NCI-H226 (cell line): ENCODE measurements around the gene BAZ1A.

Source experiments
- DNase-seq: peaks from one replicate; pipeline ENCODE4 v3.0.0-alpha.2; 2015

Gene BAZ1A, protein sequence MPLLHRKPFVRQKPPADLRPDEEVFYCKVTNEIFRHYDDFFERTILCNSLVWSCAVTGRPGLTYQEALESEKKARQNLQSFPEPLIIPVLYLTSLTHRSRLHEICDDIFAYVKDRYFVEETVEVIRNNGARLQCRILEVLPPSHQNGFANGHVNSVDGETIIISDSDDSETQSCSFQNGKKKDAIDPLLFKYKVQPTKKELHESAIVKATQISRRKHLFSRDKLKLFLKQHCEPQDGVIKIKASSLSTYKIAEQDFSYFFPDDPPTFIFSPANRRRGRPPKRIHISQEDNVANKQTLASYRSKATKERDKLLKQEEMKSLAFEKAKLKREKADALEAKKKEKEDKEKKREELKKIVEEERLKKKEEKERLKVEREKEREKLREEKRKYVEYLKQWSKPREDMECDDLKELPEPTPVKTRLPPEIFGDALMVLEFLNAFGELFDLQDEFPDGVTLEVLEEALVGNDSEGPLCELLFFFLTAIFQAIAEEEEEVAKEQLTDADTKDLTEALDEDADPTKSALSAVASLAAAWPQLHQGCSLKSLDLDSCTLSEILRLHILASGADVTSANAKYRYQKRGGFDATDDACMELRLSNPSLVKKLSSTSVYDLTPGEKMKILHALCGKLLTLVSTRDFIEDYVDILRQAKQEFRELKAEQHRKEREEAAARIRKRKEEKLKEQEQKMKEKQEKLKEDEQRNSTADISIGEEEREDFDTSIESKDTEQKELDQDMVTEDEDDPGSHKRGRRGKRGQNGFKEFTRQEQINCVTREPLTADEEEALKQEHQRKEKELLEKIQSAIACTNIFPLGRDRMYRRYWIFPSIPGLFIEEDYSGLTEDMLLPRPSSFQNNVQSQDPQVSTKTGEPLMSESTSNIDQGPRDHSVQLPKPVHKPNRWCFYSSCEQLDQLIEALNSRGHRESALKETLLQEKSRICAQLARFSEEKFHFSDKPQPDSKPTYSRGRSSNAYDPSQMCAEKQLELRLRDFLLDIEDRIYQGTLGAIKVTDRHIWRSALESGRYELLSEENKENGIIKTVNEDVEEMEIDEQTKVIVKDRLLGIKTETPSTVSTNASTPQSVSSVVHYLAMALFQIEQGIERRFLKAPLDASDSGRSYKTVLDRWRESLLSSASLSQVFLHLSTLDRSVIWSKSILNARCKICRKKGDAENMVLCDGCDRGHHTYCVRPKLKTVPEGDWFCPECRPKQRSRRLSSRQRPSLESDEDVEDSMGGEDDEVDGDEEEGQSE (N-terminal part only)

DNA sequence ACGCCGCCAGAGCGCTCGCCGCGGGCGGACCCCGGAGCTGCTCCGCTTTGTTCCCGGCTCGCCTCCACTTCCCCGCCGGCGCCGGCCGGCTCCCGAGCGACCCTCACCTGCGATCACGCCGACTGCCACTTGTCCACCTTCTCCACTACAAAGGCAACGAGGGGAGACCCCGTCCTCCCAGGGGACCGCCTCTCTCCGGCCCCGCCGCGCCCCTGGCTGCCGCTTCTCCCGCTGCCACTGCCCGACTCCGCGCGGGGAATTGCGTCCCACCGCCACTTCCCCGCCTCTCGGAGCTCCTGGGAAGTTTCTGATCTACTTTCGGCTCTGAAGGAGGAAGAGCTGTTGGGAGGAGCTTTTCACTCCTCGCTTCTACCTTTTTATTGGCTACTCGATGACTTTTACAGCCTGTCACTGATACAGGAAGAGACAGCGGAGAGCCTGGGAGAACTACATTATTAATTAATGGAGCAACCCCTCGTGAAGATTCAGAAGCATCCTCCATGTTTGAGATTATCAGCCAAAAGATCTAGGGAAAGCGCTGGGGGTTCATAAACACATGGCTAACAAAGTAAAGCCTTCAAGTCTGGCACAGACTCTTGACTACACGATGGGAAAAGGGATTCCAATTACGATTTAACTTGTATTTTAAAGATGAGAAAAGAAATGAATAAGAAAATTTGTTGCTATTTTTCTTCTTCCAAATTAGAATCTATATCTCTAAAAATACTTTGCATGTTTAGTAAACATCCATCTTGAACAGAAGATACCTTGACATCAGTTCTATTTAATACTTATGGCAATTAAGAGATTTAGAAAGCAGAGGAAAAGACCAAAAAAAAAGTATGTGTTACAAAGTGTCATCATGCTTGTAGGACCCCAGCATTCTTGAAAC is at the start of gene BAZ1A:
Gene BAZ1A, minus strand, starts transcription at position 330 of the 892 bp plus-strand sequence. CDS start 756 bp downstream, outside the sequence.
- peak; percentile 89 for DNase-seq

DNA sequence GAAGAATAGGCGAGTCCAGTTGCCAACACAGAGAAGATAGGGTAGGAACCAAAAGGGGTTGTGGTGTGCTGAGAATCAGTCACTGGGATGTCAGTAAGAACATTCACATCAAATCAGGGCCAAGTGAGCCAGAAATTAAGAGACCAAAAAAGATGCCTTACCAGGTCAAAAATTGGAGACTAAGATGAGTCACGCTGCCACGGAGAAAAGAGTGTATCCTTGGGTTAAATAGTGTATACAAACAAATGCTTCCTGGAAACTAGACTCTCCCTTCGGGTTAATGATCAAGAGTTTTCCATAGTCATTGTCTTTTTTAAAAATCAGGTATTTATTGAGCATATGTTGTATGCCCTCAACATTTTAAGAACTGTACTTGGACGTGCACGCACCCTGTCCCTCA is 45.2 kb upstream of the BAZ1A start:
- no peak for DNase-seq

DNA sequence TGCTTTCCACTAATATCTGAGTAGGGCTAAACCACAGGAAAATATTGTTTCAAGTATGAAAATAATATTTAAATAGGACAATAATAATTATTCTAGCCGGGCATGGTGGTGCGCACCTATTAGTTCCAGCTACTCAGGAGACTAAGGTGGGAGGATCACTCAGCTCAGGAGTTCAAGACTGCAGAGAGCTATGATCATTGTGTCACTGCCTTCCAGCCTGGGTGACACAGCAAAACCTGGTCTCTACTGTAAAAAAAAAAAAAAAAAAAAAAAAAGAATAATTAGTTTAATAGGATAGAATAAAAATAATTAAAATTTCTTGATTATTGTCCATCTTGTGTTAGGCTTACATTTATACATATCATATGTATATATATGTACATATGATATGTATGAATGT is 38.5 kb upstream of the BAZ1A start:
- no peak for DNase-seq

DNA sequence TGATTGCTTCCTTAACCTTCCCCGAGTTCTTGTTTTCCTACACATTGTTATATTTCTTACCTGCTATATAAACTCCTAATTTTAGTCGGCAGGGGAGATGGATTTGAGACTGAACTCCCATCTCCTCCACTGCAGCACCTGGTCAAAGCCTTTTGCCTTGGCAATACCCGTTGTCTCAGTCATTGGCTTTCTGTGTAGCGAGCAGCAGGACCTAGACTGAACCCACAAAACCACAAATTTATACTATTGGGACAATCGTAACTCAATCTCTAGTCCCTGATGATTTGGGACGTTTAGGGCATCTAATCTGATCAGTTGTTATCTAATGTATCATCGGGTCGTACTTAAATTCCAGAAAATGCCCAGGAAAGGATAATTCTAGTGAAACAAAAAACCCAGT is 37.8 kb upstream of the BAZ1A start:
- DNase-seq: no peak

DNA sequence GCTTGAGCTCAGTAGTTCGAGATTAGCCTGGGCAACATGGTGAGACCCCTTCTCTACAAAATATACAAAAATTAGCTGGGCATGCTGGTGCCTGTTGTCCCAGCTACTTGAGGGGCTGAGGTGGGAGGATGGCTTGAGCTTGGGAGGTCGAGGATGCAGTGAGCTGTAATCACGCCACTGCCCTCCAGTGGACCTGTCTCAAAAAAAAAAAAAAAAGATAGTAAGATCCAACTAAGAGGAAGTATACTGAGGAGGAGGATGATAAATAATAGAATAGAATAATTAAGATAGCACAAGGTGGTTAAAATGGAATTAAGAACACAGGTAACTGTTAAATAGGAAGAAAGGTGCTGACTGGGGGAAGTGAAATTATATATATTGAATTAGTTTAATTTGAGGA is 37.0 kb upstream of the BAZ1A start:
- no peak for DNase-seq

DNA sequence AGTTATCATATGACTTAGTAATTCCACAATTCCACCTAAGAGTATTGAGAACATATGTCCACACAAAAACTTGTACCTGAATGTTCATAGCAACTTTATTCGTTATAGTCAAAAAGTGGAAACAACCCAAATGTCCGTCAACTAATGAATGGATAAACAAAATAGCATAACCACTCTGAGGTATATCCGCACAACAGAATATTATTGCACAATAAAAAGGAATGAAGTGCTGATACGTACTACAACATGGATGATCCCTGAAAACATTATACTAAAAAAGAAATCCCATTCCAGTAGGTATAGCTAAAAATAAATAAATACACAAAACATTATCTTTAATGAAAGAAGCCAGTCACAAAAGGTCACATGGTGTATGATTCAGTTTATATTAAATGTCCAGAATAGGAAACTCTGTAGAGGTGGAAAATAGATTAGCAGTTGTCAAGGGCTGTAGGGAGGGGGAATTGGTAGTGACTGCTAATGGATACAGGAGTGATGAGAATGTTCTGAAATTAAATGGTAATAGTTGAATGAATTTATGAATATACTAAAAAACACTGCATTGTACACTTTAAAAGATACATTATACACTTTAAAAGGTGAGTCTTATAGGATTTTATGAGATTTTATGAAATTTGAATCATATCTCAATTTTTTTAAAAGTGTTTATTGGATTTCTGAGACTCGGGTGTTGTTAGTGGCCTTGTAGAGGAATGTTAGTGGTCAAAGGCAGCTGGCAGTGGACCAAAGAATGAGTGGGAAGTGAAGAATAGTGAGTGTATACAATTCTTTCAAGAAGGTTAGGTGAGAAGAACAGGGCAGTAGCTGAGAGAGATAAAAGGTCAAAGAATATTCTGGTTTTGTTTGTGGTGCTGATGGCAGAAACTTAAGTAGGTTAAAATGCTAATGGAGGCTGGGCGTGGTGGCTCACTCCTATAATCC is 36.3 kb upstream of the BAZ1A start:
- DNase-seq: peak; percentile 29

DNA sequence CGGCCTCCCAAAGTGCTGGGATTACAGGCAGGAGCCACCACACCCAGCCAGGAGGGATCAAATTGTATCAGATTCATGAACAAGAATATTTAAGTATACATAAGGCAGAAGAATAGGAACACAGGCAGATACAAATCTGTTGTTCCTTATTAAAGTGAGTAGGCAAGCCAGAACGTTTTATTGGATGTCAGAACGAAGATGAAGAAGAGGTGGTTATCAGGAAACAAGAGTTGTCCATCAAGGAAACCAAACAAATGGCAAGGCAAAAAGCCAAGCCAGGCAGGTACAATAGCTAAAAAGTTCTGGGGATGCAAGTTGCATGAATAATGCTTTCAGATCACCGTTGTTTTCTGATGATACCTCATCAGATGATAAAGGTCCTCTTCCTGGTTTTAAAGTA is 31.1 kb upstream of the BAZ1A start:
- DNase-seq: no peak

DNA sequence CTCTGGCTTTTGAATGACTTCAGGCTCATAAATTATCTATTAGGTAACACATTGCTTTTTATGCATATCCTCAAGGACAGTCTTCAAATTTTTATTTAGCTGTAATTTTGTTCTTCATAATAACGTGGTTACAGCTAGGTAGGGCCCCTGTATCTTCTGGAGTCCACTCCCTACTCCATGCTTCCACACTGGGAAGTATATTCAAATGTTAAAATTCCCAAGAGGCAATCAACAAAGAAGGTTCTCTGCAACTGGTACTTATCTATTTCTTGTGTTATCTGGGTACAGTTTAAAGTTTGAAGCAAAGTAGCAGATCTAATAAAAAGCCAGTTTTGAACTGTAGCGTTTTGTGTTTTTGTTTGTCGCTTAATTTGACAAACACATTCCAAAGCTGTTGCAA is 20.1 kb upstream of the BAZ1A start:
- DNase-seq: no peak

DNA sequence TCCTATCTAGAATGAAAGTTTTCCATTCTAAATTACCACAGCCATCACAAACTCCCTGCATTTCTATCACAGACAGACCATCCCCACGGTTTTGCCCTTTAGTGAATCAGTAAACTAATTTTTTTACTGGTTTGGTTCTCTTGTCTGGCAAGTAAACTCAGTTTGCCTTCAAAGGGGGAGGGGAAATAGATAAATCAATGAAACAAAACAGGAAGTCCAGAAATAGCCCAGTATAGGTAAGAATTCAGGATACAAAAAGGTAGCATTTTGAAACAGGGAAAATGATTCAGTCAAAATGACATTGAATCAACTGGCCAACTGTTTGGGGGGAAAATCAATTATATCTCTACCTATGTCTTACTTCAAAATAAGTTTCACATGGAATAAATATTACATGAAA is 15.8 kb upstream of the BAZ1A start:
- no peak for DNase-seq

DNA sequence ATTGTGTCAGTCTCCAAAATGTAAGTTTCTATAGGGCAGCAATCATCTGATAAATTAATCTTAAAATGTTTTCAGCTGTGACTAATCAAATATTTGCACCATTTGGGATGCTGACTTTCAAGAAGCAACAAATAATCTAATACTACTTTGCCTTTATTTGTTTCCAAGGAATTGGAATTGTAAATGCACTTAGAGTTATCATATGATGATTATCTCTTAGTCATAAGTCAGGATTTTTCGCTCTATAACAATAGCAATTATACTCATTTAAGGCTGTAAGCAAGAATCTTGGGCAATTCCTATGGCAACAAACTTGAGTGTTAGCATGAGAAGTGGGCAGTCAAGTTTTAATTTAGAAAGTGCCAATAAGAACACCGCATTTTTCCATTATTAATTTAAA is 13.0 kb upstream of the BAZ1A start:
- DNase-seq: no peak

DNA sequence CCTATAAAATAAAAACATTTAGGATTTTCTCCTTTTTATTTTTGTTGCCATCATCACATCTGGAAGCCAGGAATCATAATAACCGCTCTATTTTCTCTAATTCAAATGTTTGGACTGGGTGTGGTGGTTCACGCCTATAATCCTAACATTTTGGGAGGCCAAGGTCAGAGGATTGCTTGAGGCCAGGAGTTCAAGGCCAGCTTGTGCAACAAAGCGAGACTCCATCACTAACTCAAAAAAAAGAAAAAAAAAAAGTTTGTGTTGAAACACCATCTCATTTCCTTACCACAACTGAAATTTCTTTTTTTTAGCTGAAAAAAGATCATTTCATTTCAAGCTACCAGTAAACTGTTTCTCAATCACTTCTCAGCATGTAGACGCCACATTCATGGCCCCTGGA is 8.8 kb upstream of the BAZ1A start:
- DNase-seq: no peak

DNA sequence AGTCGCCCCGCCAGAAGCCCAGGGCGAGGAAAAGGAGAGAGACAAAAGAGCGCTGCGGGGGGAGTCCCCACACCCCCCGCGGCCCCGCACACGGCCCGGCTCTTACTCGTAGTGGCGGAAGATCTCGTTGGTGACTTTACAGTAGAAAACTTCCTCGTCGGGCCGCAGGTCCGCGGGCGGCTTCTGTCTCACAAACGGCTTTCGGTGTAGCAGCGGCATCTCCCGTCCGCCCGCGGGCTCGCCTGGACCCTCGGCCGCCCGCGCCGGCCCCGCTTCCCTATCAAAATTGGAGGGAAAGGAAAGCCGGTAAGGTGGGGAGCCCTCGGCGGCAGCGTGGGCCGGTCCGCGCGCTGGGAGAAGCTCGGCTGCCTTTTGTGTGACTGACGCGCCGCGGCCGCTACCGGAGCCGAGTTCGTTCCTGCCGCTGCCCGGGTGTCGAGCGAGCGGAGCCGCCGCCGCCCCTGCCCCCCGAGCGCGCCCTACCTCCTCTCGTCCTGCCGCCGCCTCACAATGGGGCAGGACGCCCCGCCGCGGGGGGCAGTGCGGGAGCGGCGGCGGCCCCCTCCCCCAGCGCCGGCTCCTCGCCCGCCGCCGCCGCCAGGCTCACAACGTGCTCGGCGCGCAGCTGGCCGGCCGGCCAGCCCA is 652 bp downstream of the BAZ1A start:
- peak; percentile 8 for DNase-seq

DNA sequence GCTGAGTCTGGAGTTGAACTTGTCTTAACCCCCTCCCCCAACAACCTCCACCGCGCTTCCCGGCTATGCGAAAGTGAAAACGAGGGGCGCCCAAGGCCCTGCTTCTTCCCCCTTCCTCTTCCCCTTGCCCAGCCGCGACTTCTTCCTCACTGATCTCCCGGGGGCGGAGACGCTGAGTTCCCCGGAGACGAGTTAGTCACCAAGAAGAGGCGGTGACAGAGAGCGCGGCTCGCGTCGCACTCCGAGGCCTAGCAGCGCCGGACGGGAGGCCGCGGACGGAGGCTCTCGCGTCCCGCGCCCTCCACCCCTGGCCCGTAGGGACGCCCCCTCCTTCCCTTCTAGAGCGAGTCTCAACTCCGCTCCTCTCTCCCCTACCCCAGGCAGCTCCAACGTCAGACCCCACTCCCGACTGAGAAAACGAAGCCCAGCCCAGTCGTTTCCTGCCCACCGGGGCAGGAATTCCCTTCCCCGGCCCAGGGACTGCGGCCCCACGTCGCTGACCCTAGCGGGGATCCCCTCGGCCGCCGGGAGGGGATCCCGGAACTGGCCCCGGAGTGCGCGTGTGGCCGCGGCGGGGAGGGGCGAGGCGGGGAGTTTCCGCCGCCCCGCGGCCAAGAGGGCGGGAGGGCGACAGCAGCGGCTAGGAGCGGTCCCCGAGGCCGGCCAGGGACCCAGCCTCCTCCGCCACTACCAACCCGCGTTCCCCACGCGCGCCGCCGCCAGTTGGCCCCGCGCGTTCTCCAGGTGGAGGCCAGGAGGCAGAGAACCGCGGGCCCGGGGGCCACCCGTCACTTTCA is 1.4 kb downstream of the BAZ1A start:
- peak; percentile 64 for DNase-seq

DNA sequence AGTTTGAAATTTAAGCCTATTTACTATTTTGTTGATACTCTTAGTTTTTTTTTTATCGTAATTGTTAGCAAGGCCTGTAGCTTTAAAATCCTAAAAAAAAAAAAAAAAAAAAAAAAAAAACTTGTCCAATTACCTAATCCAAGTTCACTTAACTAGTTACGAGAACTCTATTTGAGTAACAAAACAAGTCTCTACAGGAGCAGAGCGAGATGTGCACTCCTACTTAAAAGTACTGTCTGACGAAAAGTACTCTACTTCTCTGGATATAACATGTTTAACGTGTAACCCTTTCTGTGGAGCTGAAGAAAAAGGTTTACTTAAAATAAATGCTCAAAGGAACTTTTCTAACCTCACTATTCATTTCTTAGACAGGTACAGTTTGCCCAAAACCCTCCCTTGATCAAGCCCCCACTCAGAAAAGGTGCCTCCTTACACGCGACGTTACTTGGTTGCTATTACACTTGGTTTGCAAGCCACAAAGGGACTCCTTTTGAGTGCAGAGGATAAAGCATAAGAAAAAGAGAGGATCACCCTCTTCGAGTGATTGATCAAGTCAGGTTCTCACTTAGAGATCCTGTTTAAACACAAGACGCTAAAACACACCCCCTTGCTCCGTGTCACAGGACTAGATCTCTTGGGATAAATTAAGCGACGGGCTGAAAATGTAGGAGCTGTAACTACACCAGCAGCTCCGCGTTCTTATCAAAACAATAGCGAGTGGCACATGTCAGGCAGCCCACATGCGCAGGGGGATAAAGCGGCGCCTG is 2.2 kb downstream of the BAZ1A start:
- no peak for DNase-seq

DNA sequence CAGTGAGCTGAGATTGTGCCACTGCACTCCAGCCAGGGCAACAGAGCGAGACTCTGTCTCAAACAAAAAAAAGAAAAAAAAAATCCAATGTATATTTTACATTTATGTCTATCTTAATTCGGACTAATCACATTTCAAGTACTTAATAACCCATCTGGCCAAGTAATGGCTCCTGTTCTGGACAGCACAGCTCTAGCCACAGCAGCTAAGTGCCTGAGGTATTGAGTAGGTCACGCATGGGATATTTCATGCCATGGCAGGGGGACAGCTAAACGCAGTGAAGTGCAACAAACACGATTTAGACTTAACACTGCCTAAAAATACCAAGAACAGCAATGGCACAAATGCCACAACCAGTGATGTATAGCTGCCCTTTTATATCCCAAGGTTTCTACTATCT is 8.0 kb downstream of the BAZ1A start:
- DNase-seq: no peak

DNA sequence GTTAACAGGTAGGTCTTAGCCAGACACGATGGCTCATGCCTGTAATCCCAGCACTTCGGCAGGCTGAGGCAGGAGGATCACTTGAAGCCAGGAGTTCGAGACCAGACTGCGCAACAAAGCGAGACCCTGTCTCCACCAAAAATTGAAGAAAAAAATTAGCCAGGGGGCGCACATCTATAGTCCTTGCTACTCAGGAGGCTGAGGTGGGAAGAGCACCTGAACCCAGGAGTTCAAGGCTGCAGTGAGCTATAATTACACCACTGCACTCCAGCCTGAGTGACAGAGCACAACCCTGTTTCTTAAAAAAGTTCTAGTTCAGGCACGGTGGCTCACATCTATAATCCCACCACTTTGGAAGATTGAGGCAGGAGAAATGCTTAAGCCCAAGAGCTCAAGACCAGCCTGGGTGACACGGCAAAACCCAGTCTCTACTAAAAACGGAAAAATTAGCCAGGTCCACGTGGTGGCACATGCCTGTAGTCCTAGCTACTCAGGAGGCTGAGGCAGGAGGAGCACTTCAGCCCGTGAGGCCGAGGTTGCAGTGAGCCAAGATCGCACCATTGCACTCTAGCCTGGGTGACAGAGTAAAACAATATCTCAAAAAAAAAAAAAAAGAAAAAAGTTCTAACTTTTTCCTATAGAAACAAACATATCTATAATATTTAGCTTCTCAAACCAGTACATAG is 9.1 kb downstream of the BAZ1A start:
- DNase-seq: no peak

DNA sequence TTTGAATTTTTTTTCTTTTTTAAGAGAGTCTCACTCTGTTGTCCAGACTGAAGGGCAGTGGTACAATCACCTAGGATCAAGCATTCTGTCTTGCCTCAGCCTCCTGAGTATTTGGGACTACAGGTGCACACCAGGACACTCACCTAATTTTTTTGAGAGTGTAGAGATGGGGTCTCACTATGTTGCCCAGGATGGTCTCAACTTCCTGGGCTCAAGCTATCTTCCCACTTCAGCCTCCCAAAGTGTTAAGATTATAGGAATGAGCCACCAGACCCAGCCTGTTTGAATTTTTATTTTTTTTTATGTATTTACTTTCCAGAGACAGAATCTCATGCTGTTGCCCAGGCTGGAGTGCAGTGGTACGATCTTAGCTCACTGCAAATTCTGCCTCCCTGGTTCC is 11.3 kb downstream of the BAZ1A start:
- DNase-seq: no peak

DNA sequence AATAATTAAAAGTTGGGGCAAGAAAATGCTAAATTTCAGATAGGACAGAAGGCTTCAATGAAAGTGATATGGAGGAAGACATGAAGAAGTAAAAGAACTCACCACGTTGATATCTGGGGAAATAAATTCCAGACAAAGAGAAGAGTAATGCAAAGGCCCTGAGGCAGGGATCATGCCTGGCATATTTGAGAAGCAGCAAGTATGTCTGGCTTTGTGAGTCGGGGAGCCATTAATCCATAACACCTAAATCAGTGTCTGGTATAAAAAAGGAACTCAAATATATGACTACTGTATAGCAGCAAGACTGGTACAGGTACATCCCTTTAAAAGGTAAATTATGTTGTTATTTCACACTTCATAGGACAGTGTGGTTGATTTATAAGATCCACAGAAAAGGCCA is 16.4 kb downstream of the BAZ1A start:
- no peak for DNase-seq
